Endothelial cell of umbilical vein (primary cell): ENCODE data around the gene CD109. TPM values are rescaled to one million over a fixed set of nuclear protein-coding genes. Genes with fewer than 3 reads are reported as not detected.

Source experiments
- BruUV-seq: library from RNA; stranded (reverse); fragments of 400-500 nt; replicated peaks from 2 replicates; lab custom pipeline; 2021; lab: Mats Ljungman, UMichigan
- CTCF ChIA-PET: fragments of 300-600, 350-600 bp; sonication (Branson Sonifier 250); formaldehyde crosslinking; loops from one replicate; lab custom pipeline; 2021; ENCODE audit warnings: antibody characterized with exemption, inconsistent platforms; lab: Charles Lee
- POLR2A ChIA-PET: fragments of 300-600, 350-600 bp; sonication (Branson Sonifier 250); formaldehyde crosslinking; loops from one replicate; lab custom pipeline; 2021; ENCODE audit warnings: antibody characterized with exemption, inconsistent platforms; lab: Charles Lee
- DNase-seq: peaks from one replicate; pipeline ENCODE4 v3.0.0-alpha.2; 2011; ENCODE audit warnings: low read depth, low spot score
- FAIRE-seq: peaks from 2 replicates; lab custom pipeline; 2011; peaks lifted over from hg19 to GRCh38; lab: Jason Lieb, UNC
- H2AFZ ChIP-seq: 2 replicates; pipeline ENCODE4 v1.6.0; 2012; ENCODE audit warnings: low read depth, low read length, control low read depth, inconsistent platforms
- H3K27ac ChIP-seq: 2 replicates; pipeline ENCODE4 v1.5.1; 2011; ENCODE audit warnings: low read depth, mild to moderate bottlenecking, control low read depth, low read length, moderate library complexity; ENCODE audit not compliant: insufficient read depth
- H3K27me3 ChIP-seq, 2 experiments: 2 replicates each; pipeline versions ENCODE4 v1.6.0 to v1.6.1; 2011; ENCODE audit warnings: low read length in 2 of 2, mixed read lengths in 1 of 2; ENCODE audit not compliant: control insufficient read depth in 2 of 2, insufficient read depth in 2 of 2
- H3K36me3 ChIP-seq, 2 experiments: 2 replicates in 1 of 2; 3 replicates in 1 of 2; pipeline ENCODE4 v1.5.1; 2011; ENCODE audit warnings: low read length in 2 of 2, mild to moderate bottlenecking in 1 of 2, moderate library complexity in 1 of 2; ENCODE audit not compliant: control insufficient read depth in 2 of 2, insufficient read depth in 2 of 2; ENCODE audit errors: extremely low read depth in 1 of 2
- H3K4me1 ChIP-seq: 3 replicates; pipeline ENCODE4 v1.5.1; 2011; ENCODE audit warnings: mild to moderate bottlenecking, low read length; ENCODE audit not compliant: control insufficient read depth, insufficient read depth; ENCODE audit errors: extremely low read depth
- H3K4me2 ChIP-seq: 2 replicates; pipeline ENCODE4 v1.6.1; 2011; ENCODE audit warnings: low read length, control low read depth, mixed read lengths; ENCODE audit not compliant: insufficient read depth
- H3K4me3 ChIP-seq, 3 experiments: fragments of 200-600 bp in 1 of 3; sonication (generic), shearing (Covaris generic) in 1 of 3; replicated peaks in 1 of 3; 2 replicates each; pipeline ENCODE4 v1.5.1; 2011 to 2016; ENCODE audit warnings: control low read depth in 3 of 3, low read length in 3 of 3, mild to moderate bottlenecking in 2 of 3, inconsistent platforms in 1 of 3, low read depth in 1 of 3, moderate library complexity in 1 of 3; ENCODE audit not compliant: insufficient read depth in 1 of 3
- H3K79me2 ChIP-seq: 2 replicates; pipeline ENCODE4 v1.6.0; 2012; ENCODE audit warnings: low read length, inconsistent platforms; ENCODE audit not compliant: control insufficient read depth, insufficient read depth
- H3K9ac ChIP-seq: replicated peaks from 2 replicates; pipeline ENCODE3; 2011; ENCODE audit warnings: low read length, control low read depth; ENCODE audit not compliant: insufficient read depth; ENCODE audit errors: extremely low read depth
- H3K9me1 ChIP-seq: replicated peaks from 3 replicates; pipeline ENCODE4 v1.6.0; 2011; ENCODE audit warnings: mild to moderate bottlenecking, low read length; ENCODE audit not compliant: control insufficient read depth, insufficient read depth; ENCODE audit errors: extremely low read depth
- H3K9me3 ChIP-seq: replicated peaks from 2 replicates; pipeline ENCODE4 v1.5.1; 2012; ENCODE audit warnings: low read length, inconsistent platforms; ENCODE audit not compliant: control insufficient read depth, insufficient read depth
- H4K20me1 ChIP-seq: replicated peaks from 2 replicates; pipeline ENCODE3; 2011; ENCODE audit warnings: mild to moderate bottlenecking, low read length; ENCODE audit not compliant: control insufficient read depth, insufficient read depth; ENCODE audit errors: extremely low read depth
- CTCF ChIP-seq, 2 donors: IDR thresholded peaks; 1 replicate in 1 of 2; 2 replicates in 1 of 2; pipeline ENCODE4 v1.5.1; 2011; ENCODE audit warnings: low read length in 2 of 2, mild to moderate bottlenecking in 2 of 2, moderate library complexity in 2 of 2, control low read depth in 1 of 2, inconsistent platforms in 1 of 2, low read depth in 1 of 2; ENCODE audit not compliant: insufficient read depth in 1 of 2; ENCODE audit errors: extremely low read depth in 1 of 2
- EZH2 ChIP-seq: IDR thresholded peaks from 2 replicates; pipeline ENCODE4 v1.6.1; 2012; ENCODE audit warnings: borderline replicate concordance, low read depth, mild to moderate bottlenecking, moderate library complexity, low read length, inconsistent platforms; ENCODE audit not compliant: severe bottlenecking
- FOS ChIP-seq: IDR thresholded peaks from 2 replicates; pipeline ENCODE4 v1.6.1; 2011; ENCODE audit warnings: mild to moderate bottlenecking, low read length, moderate library complexity, borderline replicate concordance; ENCODE audit not compliant: insufficient read depth
- GATA2 ChIP-seq: IDR thresholded peaks from 2 replicates; pipeline ENCODE4 v1.7.0; 2011; ENCODE audit warnings: low read depth, mild to moderate bottlenecking, moderate library complexity, mixed read lengths, low read length; ENCODE audit not compliant: insufficient read length, insufficient read depth
- JUN ChIP-seq: IDR thresholded peaks from 2 replicates; pipeline ENCODE4 v1.6.1; 2011; ENCODE audit warnings: borderline replicate concordance, low read depth; ENCODE audit not compliant: insufficient read length, insufficient read depth
- MAX ChIP-seq: IDR thresholded peaks from 2 replicates; pipeline ENCODE4 v1.6.1; 2011; ENCODE audit not compliant: insufficient read depth, insufficient read length
- MYC ChIP-seq: IDR thresholded peaks from one replicate; pipeline ENCODE4 v1.6.1; 2011; ENCODE audit warnings: mild to moderate bottlenecking, low read depth, low read length
- POLR2A ChIP-seq: IDR thresholded peaks from 2 replicates; pipeline ENCODE4 v1.6.1; 2012; ENCODE audit warnings: low read depth, mild to moderate bottlenecking, control low read depth, low read length
- POLR2AphosphoS5 ChIP-seq: IDR thresholded peaks from 2 replicates; pipeline ENCODE4 v1.6.1; 2012; ENCODE audit warnings: low read depth, mild to moderate bottlenecking, control low read depth, low read length, moderate library complexity; ENCODE audit not compliant: insufficient read depth
- dilution Hi-C: fragments of 300-500 bp; cut with MboI; formaldehyde crosslinking; loops from one replicate; pipeline ENCODE4 v1.15.0; 2019; ENCODE audit warnings: low sequenced_read_pairs; ENCODE audit not compliant: extremely low pct_ligation_motif_present
- intact Hi-C: fragments of 100-400 bp; cut with micrococcal nuclease; formaldehyde crosslinking; loops from one replicate; pipeline ENCODE4 v1.10.0; 2022
- polyA plus RNA-seq, 4 experiments: library from polyadenylated mRNA; depleted of rRNA in 3 of 4; stranded (reverse) in 3 of 4; unstranded in 1 of 4; fragments of >200 nt; gene quantifications; 2 replicates each; pipeline versions ENCODE4 v1.2.1 to v1.2.3, GENCODE V29; 2011 to 2012; ENCODE audit warnings: missing spikeins in 1 of 4
- total RNA-seq: library from RNA; stranded (reverse); gene quantifications from 2 replicates; pipeline ENCODE4 v1.2.3, GENCODE V29; 2021

The CD109 gene
- total and polyA plus RNA-seq, 2 donors (not counting 3 experiments of a cell fraction or from before 2014, with no cell fraction given), result 33.9 to 107 TPM

- DNase-seq (no peak), FAIRE-seq (no peak)
- no peak overlapping the region for H3K4me3 ChIP-seq
- POLR2A ChIA-PET, result no interaction called here
- H3K9ac ChIP-seq, result no peak overlapping the region
- no peaks in the 10 kb centered on the region for H3K9me1 ChIP-seq
- no peaks in the 10 kb centered on the region for H3K79me2 ChIP-seq
- no peaks in the 10 kb centered on the region for H4K20me1 ChIP-seq
- TF ChIP-seq FOS (no peak), EZH2 (no peak), JUN (no peak), CTCF (IDR thresholded peaks at IDR 0.05; ENCODE audit: extremely low read depth in 1 of 2, insufficient read depth in 1 of 2, low read depth in 1 of 2, low read length in 2 of 2) (no peak), MAX (no peak), POLR2AphosphoS5 (no peak), POLR2A (no peak), GATA2 (no peak), MYC (no peak)
- peaks cover 12% of the 10 kb centered on the region for H3K4me1 ChIP-seq
- H3K36me3 ChIP-seq, result no peaks in the 10 kb centered on the region
- no peaks in the 10 kb centered on the region for H3K27me3 ChIP-seq
- H3K27ac ChIP-seq, result no peak overlapping the region
- dilution Hi-C loops (no loop called here), intact Hi-C loops (loop anchor here (10.0 kb wide), 1 partner anchor 372 kb away; no protein-coding TSS in a partner anchor)
- no peak overlapping the region for H3K4me2 ChIP-seq
- no TSS peak for BruUV-seq
- H3K9me3 ChIP-seq, result no peaks in the 10 kb centered on the region
- CTCF ChIA-PET, result no interaction called here
- no peak overlapping the region for H2AFZ ChIP-seq
These were observed 38.8 kb upstream of the CD109 start for GRCh38 chr6:73657201-73657600.
